Fibroblast of skin of right quadriceps (primary cell): ENCODE data around the gene UBD.

ENCODE experiments used
- DNase-seq: peaks from one replicate; pipeline ENCODE4 v3.0.0-alpha.2; 2013

UBD gene

DNA sequence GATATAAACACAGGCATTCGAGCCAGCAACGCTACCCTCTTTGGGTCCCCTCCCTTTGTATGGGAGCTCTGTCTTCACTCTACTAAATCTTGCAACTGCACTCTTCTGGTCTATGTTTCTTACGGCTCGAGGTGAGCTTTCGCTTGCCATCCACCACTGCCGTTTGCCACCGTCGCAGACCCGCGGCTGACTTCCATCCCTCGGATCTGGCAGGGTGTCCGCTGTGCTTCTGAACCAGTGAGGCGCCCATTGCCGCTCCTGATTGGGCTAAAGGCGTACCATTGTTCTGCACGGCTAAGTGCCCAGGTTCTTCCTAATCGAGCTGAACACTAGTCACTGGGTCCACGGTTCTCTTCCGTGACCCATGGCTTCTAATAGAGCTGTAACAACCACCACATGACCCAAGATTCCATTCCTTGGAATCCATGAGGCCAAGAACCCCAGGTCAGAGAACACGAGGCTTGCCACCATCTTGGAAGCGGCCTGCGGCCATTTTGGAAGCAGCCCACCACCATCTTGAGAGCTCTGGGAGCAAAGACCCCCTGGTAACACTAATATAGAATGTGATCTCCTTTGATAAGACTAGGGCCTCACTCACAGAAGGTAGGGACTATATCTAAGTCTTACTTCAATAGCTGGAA, 973 bp downstream of the UBD start:
- DNase-seq = no peak

DNA sequence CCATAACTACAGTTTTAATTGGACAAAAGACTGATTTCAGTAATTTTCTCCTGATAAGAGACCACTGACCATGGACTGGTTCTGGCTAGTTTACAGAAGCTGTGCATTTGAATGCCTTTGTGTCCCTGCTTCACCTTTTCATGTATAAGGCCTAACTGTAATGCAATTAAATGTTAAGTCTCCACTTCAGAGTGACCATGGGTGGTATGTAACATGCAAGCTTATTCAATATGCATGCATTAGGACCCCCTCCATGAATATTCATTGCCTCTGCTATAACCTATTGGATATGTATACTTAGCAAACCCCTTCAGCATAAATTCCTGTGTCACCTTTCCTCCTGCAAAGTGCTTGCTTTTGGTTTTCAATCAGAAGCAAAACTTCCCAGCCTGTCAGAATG, 2.2 kb downstream of the UBD start:
- DNase-seq = no peak

DNA sequence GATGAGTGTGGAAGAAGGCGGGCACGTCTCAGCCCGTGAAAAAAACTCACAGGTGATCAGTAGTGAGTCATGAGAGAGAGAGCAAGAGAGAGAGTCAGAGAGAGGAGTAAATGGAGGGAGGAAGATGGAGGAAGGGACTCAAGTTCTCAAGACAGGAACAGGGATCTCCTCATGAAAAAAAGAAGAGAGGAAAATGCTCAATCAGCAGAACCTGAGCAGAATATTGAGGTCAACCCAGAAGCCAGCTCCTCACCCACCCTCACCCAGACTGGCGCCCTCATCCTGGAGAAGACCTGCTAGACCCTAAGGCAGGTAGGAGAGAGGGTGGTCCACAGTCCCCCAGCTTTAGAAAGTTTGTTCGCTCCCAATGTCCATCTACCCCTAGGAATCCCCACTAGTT, 4.8 kb downstream of the UBD start:
- no peak for DNase-seq

DNA sequence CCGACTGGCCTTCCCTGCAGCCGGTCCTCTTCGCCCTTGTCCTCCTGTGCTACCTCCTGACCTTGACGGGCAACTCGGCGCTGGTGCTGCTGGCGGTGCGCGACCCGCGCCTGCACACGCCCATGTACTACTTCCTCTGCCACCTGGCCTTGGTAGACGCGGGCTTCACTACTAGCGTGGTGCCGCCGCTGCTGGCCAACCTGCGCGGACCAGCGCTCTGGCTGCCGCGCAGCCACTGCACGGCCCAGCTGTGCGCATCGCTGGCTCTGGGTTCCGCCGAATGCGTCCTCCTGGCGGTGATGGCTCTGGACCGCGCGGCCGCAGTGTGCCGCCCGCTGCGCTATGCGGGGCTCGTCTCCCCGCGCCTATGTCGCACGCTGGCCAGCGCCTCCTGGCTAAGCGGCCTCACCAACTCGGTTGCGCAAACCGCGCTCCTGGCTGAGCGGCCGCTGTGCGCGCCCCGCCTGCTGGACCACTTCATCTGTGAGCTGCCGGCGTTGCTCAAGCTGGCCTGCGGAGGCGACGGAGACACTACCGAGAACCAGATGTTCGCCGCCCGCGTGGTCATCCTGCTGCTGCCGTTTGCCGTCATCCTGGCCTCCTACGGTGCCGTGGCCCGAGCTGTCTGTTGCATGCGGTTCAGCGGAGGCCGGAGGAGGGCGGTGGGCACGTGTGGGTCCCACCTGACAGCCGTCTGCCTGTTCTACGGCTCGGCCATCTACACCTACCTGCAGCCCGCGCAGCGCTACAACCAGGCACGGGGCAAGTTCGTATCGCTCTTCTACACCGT, 6.1 kb downstream of the UBD start:
- DNase-seq = peak; percentile 36

DNA sequence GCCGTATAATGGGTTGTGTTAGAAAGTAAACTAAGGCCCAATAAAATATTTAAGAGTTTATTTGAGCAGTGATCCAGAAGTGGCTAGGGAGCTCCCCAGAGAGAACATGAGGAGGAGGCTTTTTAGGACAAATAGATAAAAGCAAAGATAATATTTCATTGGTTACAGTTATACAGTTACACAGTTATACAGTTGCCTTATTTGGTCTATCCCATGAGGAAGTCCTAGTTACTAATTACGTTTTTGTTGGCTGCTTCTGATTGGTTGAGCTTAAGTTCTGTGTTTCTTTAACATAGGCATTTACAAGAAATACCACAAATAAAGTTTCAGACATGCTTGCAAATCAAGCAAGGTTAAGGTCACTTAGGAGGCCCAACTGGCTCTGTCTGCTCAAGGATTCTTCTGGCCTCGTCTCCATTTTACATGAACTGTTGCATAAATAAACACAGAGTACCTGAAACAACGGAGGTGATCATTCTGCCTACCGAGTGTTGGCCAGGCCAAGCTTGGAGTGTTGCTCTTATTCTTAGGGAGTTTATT, 7.0 kb downstream of the UBD start:
- peak; percentile 41 for DNase-seq

DNA sequence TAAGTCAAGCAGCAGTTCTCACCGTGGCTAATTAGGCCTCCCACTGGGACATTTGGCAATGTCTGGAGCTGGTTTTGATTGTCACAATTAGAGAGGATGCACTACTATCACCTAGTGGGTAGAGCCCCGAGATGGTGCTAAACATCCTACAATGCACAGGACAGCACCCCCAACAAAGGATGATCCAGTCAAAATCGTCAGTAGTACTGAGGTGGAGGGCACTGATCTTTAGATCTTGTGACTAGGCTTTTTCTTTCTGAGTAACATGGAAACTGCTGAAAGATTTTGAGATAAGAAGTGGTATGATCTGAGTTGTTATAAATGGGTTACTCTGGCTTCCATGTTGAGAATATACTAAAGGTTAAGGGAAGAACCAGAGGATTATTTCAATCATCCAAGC, 12.0 kb downstream of the UBD start:
- DNase-seq = no peak

DNA sequence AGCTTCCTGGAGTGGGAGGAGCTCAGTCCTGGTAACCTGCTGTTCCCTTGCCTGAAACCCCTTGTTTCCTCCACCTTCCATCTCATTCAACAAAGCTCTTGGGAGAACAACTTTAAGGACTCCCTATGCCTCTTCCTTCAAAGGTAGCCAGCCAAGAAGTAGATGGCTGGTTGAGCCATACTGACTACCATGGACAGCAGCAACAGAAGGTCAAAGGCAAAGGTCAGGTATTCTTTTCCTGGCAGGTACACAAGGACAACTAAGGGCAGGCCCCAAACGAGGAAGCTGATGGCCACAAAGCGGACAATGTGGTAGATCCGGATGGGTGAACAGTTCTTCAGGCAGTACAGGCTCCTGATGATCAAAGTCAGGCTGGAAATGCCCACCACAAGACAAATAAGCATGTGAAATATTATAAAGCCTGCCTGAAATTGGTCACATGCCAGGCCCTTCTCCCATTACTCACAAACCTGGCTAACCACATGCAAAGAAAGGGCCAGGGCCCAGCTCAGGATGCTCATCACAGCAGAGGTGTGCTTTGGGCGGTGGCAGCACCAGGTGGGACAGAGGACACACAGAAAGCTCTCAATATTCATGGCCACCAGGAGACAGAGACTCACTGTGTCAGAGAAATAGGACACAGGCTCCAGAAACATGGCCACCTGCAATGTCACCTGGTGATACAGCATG, 21.7 kb downstream of the UBD start:
- DNase-seq = no peak

DNA sequence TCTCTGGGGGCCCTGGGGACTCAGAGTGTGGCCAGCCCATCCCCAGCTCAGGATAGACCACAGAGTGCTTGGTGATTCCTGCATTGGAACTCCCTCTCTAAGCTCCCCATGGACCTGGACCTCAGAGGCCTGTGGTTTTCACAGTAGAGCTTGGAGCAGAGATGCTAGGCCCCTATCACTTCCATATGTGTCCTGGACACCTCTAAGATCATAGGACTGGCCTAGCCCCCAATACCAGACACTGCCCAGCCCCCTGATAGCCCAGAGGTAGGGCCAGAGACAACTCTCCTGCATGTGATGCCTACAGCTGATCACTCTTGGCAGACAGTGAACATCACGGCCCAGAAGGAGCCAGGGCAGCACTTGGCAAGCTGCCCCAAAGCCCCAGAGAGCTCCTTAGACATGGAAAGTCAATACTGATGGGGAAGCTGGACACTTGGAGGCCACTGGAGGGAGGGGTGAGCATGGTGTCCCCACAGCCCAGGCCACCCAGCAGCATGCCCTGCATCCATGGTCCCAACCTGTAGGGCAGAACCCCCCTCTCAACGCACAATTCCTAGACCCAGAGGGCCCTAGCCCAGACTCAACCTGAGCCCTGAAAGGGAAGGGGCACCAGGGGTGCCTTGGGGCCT, 27.1 kb downstream of the UBD start:
- DNase-seq = no peak

DNA sequence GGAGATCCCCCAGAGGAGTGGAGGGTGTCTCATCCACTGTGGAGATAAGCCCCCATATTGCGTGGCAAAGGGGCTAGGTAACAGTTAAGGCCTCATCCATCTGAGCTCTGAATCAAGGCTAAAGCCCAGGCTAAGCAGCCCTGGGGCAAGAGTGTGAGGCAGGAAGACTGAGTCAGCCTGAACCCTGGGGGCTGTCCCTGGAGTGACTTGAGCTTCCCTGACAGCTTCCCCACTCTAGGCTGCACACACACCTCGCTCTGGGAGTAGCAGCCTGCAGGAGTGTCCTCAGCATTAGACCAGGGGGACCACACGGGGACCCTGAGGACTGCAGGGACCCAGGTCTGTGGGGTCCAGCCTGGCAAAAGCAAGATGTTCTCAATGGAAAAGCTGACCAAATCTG, 27.9 kb downstream of the UBD start:
- no peak for DNase-seq

DNA sequence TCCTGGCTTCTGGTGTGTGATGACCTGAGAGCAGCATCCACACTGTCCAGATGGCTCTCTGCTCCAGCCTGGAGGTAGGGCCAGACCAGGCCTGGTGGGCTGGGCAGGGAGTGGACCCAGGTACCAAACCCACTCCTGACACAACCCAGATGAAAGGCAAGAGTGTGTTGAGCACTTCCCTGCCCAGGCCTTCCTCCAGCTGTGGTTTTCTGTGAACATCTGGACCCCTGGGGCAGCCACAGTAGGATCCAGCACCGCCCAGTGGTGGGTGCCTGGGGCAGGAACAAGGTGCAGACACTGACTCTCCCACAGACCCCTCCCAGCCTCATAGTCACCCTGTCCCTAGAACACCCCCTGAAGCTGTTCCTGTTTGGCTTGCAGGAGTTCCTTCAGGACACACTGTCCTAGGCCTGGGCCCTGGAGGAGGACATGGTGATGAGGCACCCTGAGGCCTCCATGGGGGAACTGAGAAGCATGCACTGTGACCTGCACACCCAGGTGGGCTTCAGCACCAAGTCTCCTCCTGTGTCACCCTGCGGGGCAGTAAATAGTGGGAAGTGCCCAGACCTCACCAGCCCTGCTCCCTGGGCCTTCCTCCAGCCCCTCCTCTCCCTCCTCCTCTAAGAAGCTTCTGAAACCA, 28.7 kb downstream of the UBD start:
- no peak for DNase-seq

DNA sequence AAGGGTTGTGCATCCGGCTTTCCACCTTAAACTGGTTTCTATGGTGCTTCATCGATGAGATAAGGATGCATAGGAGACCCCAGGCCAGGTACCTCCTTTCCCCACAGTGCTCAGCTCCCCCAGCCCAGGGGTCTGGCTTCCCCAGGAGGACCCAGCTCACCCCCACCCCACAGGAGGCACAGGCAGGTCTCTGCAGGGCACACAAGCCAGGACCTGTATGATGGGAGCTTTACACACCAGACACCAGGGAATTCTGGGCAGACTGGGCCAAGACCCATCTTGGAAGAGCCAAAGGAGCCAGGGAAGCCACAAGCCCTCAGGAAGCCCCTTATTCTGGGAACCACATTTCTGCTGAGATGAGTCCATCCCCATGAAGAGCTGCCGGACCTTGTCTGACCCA, 29.6 kb downstream of the UBD start:
- DNase-seq = no peak

DNA sequence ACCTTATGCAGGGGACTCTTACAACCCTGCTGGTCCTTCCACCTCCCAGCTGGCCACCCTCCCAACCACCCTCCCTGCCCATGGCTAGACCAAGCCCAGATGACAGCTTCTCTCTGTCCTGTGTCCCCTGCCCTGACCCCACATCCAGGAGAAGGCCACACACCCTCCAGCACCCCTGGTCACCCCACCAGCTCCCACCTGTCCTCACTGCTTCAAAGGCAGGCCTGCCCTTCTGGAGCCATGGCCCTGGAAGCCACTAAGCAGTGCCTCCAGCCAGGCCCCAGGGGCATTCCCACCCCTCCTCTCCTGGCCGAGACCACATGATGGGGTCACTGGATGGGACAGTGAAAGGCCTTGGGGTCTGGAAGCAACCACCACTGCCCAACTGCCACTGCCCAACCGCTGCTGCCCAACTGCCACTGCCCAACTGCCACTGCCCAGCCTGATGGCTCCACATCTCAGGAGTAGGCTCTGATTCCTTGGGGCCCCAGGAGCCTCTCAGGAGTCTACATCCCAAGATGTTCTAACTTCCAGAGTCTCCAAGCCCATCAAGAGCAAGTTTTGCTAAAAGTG, 30.5 kb downstream of the UBD start:
- DNase-seq = no peak

DNA sequence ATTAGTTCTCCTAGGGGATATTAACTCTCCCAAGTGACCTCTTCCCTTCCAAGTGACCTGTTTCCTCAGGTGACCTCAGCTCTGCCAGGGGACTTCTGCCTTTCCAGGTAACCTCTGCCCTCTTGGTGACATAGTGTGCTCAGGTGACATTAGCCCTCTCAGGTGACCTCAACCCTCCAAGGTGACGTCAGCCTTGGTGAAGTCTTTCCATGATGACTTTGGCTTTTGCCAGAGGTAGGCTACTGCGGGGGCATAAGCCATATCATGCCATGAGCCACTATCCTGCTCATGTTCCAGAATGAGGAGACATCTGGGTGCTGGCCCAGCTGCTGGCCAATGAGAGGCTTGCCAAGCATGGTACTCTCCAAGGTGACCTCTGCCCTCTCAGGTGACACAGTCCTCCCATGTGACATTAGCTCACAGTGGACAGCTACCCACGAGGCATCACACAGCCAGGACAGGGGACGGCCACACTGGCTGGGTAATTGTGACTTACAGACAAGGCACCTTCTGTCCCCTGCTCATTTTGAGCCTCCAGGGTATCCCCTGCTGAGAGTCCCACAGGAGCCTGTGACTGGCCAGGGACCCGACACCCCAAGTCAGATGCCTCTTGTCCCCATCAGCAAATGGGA, 31.1 kb downstream of the UBD start:
- no peak for DNase-seq

DNA sequence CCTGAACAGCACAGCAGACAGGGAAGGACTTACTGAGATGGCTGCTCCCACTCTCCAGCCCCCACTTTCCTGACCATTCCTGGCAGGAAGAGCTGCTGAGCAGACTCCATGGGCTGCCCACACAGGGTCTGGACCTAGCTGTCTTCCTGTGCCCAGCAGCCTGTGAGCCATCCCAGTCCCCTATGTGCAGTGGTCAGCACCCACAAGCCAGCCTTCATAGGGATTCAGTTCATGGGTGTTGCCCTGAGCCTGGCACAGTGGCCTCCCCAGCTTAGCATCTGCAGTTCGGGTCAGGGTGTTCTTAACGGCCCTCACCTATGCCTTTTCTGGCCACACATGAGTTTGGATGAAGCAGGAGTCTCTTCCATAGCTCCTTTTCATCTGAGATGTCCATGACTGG, 32.0 kb downstream of the UBD start:
- DNase-seq = no peak

DNA sequence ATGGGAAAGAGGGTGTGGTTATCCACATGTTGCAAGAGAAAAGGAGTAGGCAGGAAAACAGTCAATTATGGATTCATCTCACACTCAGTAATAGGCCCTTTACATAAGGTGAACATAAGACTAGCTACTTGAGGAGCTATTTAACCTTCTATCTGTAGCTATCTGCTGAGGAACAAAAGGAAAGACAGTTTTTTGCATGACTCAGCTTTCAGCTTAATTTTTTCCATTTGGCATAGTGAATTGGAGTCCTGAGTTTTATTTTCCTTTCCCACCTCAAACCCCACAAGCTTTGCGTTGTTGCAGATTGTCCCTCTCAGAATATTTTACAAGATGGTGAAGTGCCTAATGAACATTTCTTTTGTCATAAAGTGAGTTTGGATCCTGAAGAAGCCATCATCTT, 32.4 kb downstream of the UBD start:
- DNase-seq = no peak

DNA sequence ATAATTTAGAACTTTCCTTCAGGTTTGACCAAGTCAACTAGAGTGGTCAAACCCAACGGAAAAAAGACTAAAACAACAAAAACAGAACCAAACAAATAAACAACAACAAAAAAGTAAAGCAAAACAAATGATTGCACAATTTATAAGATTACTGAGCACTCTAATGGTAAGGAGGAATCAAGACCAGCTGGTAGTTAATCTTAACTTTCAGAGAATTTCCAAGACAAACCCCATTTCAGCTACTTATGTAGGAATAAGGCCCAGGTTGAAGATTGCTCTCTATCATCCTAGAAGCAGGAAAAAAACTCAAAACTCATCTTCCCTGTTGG, 34.3 kb downstream of the UBD start:
- DNase-seq = no peak

DNA sequence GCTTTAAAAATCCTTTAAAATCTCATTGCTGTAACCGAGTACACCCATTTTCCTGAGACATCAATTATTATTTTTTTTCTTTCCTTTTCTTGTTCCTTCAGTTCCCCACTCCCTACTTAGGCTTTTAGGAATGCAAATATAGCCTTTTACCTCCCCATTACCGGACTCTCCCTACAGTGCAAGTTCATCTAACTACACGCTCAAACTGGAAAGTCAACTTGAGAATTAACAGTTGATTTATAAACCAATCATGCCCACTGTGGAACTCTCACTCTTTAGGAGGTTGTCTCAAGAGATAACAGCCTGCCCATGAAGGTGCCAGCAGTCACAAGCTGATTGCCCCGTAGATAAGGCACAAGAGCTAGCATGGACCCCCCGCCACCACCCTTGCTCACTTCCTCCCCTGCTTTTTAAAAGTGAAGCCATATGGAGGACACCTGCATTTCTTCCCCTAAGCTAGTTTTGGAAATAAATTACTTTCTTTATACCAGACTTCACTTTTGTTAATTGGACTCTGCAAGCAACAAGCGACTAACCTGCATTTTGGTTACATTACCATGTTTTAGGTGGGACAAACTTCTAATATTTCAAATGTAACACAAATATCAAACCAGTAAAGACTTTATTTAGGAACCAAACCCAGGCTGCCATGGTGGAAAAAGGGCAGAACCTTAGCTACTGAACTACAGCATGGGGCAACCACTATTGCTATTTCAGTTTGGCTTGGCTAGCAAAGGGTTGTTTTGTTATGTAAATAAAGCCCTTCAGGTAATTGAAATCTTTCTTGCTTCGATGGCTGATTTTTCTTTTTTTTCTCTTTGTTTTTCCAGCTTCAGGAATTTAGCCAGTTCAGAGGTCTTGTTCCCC, 34.9 kb downstream of the UBD start:
- no peak for DNase-seq

DNA sequence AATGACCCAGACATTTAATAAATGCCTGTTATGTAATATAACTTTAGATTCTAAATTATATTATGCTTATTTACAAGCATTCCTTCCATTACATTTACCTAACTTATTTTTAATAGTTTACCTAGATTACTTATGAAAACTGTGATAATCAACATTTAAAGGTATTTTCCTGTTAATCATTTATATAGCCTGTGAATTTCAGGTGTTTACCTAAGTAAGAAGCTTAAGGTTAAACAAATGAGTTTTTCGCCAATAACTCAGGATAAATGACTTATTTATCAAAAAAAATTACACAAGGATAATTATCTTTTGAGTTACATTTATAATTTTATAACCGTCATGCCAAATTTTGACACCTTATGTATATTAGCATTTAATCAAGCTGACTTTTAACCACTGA, 35.5 kb downstream of the UBD start:
- no peak for DNase-seq

DNA sequence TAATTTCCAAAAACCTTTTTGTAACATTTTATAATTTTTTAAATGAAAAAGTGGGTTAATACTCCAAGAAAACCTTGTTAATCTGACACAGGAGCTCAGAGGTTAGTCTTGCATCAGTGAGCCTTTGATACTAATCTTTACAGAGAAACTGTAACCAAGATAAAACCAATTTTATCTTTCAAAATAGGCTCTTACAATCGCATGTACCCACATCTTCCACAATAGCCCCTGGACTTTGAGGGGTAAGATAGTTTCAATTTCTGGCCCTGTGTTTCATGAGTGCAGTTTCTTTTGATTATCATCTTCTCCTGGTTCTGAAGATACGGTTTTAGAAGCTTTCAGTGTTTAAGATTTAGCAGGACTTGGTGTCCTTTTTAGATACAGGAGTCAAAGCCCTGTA, 37.3 kb downstream of the UBD start:
- DNase-seq = no peak

DNA sequence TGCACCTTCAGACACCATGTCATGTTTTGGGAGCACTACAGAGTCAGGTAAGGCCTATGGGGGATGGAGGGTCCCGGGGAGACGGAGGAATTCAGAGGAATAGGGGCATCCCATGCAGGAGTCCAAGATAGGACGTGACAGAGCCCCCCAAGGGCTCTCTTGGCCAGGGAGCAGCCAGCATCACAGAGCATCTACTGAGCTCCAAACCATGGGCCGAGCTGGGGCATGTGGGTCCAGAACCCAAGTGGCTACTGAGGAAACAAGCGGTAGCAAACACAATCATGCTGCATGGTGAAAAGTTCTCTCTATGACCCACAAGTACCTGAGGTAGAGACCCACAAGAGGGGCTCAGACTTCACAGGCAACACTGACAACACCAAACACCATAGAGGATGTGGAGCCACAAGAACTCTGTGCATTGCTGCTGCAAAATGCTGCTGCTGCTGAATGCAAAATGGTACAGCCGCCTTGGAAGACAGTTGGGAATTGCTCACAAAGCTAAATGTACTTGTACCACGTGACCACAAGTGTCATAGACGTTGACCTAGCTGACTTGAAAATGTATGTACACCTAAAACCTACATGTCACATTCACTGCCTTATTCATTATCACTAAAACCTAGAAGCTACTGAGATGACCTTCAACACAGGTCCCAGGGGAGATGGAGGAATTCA, 38.4 kb downstream of the UBD start:
- DNase-seq = no peak

DNA sequence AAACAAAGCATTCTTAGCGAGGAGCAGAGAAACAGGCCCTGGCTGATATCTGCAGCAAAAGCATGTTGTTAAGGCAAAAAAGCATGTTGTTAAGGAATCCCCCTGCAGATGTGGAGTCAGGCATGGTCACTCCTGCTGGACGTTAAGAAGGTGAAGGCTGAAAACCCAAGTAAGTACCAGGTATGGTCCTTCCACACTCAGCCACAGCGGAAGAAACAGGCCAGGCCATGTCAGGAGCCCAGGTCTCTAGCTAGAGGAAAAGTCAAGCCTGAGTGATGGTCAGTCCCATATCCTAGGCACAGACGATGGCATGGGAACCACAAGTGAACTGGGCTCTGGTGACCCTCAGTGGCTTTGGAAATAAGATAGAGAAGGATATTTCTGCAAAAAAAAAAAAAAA, 39.3 kb downstream of the UBD start:
- DNase-seq = no peak
